ENCODE measurements around the gene MAMDC4. TPM values are rescaled to one million over a fixed set of nuclear protein-coding genes. Genes with fewer than 3 reads are reported as not detected.

MAMDC4 gene
- total and polyA plus RNA-seq, 2 of the 13 experiments (the other 11 are each of a cell fraction or from before 2014, with no cell fraction given) = 6.0 to 6.8 TPM

DNA sequence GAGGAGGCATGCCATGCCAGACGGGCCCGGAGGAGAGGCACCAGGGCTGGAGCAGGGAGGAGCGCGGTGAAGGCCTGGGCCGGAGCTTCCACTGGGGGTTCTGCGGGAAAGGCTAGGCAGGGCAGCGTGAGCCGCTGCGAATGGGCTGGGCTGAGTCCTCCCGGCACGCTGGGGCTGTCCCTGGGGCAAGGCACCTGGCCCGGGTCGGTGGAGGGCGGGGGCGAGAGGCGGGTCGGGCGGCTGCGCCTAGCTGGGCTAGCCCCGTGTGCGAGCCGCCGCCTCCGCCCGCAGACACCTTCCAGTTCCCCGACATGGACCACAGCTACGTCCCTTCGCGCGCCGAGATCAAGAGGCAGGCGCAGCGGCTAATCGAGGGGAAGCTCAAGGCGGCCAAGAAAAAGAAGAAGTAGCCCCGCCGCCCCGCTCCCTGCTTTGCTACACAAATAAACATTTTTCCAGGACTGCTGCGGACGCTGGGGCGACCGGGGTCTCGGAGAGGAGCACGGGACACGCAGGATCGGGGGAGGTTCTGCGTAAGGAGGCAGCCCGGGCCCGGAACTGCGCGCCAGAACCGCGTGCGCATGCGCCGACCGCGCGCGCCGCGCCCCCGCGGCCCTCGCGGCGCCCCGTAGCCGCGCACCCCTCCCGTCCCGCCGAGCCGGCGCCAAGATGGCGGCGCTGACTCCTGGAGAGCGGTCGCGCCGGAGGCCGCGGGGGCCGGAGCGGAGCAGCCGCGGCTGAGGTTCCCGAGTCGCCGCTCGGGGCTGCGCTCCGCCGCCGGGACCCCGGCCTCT lies 44.7 kb upstream of the MAMDC4 start, which contains the start of gene RABL6 (continued):
- TF ChIP-seq AKNA (CRISPR knock-in tag; IDR thresholded peaks at IDR 0.05; ENCODE audit: borderline replicate concordance) = no peak
- TF ChIP-seq, protein P1, sequence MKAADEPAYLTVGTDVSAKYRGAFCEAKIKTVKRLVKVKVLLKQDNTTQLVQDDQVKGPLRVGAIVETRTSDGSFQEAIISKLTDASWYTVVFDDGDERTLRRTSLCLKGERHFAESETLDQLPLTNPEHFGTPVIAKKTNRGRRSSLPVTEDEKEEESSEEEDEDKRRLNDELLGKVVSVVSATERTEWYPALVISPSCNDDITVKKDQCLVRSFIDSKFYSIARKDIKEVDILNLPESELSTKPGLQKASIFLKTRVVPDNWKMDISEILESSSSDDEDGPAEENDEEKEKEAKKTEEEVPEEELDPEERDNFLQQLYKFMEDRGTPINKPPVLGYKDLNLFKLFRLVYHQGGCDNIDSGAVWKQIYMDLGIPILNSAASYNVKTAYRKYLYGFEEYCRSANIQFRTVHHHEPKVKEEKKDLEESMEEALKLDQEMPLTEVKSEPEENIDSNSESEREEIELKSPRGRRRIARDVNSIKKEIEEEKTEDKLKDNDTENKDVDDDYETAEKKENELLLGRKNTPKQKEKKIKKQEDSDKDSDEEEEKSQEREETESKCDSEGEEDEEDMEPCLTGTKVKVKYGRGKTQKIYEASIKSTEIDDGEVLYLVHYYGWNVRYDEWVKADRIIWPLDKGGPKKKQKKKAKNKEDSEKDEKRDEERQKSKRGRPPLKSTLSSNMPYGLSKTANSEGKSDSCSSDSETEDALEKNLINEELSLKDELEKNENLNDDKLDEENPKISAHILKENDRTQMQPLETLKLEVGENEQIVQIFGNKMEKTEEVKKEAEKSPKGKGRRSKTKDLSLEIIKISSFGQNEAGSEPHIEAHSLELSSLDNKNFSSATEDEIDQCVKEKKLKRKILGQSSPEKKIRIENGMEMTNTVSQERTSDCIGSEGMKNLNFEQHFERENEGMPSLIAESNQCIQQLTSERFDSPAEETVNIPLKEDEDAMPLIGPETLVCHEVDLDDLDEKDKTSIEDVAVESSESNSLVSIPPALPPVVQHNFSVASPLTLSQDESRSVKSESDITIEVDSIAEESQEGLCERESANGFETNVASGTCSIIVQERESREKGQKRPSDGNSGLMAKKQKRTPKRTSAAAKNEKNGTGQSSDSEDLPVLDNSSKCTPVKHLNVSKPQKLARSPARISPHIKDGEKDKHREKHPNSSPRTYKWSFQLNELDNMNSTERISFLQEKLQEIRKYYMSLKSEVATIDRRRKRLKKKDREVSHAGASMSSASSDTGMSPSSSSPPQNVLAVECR (CRISPR knock-in tag; IDR thresholded peaks at IDR 0.05; ENCODE audit: borderline replicate concordance) = peak; percentile 54; the same call in 1 of the 2 replicates
- TF ChIP-seq ZNF552 (CRISPR knock-in tag; IDR thresholded peaks at IDR 0.05; ENCODE audit: borderline replicate concordance) = 0 out of 2 replicates have a peak, but pooled peaks have one; percentile 23
- 0 out of 2 replicates have a peak, but pooled peaks have one; percentile 22 for TF ChIP-seq WIZ (CRISPR knock-in tag; IDR thresholded peaks at IDR 0.05)
- TF ChIP-seq ZNF138 (CRISPR knock-in tag; IDR thresholded peaks at IDR 0.05; ENCODE audit: low read depth) = no peak
- no peak for TF ChIP-seq ZNF660 (CRISPR knock-in tag; IDR thresholded peaks at IDR 0.05; ENCODE audit: borderline replicate concordance, low read depth)
- no peak for TF ChIP-seq ATF4 (CRISPR knock-in tag; IDR thresholded peaks at IDR 0.05)
- TF ChIP-seq, protein P2, sequence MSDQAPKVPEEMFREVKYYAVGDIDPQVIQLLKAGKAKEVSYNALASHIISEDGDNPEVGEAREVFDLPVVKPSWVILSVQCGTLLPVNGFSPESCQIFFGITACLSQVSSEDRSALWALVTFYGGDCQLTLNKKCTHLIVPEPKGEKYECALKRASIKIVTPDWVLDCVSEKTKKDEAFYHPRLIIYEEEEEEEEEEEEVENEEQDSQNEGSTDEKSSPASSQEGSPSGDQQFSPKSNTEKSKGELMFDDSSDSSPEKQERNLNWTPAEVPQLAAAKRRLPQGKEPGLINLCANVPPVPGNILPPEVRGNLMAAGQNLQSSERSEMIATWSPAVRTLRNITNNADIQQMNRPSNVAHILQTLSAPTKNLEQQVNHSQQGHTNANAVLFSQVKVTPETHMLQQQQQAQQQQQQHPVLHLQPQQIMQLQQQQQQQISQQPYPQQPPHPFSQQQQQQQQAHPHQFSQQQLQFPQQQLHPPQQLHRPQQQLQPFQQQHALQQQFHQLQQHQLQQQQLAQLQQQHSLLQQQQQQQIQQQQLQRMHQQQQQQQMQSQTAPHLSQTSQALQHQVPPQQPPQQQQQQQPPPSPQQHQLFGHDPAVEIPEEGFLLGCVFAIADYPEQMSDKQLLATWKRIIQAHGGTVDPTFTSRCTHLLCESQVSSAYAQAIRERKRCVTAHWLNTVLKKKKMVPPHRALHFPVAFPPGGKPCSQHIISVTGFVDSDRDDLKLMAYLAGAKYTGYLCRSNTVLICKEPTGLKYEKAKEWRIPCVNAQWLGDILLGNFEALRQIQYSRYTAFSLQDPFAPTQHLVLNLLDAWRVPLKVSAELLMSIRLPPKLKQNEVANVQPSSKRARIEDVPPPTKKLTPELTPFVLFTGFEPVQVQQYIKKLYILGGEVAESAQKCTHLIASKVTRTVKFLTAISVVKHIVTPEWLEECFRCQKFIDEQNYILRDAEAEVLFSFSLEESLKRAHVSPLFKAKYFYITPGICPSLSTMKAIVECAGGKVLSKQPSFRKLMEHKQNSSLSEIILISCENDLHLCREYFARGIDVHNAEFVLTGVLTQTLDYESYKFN (CRISPR knock-in tag; conservative IDR thresholded peaks at IDR 0.05) = 0 out of 2 replicates have a peak, but pooled peaks have one; percentile 28
- no peak for TF ChIP-seq NR1H2 (CRISPR knock-in tag; IDR thresholded peaks at IDR 0.05; ENCODE audit: borderline replicate concordance, low read depth)
- TF ChIP-seq RFXAP (CRISPR knock-in tag; IDR thresholded peaks at IDR 0.05; ENCODE audit: borderline replicate concordance) = peak; percentile 46; the same call in 1 of the 2 replicates
